CD1c-positive myeloid dendritic cell (primary cell): ENCODE results near the gene IBA57.
A peak's percentile ranks its signal among the peaks of the same experiment; 100 is the strongest.
"Not testable (repeated sequence)": the region's sequence is repeated elsewhere in the genome, so short reads cannot be mapped to it uniquely, and the experiment has no call there.

Experiments used
- DNase-seq: peaks from one replicate; pipeline ENCODE4 v3.0.0-alpha.2; 2016; ENCODE audit errors: extremely low spot score

IBA57 gene

GRCh38 chr1:228172591-228173527 lies 7.3 kb downstream of the IBA57 start:
- no peak for DNase-seq

- not testable (repeated sequence) for DNase-seq
Measured at GRCh38 chr1:228173528-228174481, 8.2 kb downstream of the IBA57 start.

DNA sequence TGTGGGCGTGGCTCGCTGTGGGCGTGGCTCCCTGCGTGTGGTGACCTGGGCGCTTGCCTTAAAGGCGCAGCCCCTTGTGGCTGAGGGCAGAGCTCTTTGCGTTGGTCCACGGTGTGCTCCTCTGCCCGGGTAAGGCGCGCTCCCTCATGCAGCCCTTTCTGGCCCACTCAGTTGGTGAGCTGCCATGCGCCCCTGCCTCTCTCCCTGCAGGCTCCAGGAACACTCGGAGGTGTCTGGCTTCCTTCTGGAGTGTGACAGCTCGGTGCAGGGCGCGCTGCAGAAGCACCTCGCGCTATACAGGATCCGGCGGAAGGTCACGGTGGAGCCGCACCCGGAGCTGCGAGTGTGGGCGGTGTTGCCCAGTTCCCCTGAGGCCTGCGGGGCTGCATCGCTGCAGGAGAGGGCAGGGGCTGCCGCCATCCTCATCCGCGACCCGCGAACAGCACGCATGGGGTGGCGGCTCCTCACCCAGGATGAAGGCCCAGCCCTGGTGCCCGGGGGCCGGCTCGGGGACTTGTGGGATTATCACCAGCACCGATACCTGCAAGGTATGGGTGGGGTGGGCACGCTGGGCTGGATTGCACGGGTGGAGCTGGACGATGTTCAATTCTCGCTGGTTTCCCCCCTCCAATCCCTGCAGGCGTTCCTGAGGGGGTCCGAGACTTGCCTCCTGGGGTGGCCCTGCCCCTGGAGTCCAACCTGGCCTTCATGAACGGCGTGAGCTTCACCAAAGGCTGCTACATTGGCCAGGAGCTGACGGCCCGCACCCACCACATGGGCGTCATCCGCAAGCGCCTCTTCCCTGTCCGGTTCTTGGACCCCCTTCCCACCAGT lies 9.1 kb downstream of the IBA57 start:
- no peak for DNase-seq

DNA sequence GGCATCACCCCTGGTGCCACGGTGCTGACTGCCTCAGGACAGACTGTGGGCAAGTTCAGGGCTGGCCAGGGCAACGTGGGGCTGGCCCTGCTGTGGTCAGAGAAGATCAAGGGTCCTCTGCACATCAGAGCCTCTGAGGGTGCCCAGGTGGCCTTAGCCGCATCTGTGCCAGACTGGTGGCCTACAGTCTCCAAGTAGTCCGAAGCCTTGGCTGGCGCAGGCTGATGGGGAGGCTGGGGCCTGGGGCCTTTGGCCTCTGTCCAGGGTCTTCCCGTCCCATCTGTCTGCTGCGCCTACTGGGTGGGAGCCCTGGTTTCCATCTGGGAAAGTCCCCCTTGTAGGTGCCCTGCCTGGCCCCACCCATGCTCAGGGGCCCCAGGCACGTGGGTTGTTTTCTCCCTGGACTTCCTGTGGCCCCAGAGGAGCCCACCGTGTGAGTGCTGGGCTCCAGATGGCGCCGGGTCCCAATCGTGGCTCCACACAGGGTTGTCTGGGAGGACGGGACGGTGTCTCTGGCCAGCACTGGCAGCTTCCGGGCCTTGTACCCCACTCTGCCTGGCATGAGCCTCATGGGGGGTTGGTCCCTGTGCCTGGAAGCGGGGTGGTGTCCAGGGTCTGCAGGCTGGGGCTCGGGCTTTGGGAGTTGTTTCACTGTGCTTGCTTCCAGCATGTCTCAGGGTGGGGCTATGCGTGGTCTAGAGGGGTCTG lies 9.9 kb downstream of the IBA57 start:
- DNase-seq: no peak

DNA sequence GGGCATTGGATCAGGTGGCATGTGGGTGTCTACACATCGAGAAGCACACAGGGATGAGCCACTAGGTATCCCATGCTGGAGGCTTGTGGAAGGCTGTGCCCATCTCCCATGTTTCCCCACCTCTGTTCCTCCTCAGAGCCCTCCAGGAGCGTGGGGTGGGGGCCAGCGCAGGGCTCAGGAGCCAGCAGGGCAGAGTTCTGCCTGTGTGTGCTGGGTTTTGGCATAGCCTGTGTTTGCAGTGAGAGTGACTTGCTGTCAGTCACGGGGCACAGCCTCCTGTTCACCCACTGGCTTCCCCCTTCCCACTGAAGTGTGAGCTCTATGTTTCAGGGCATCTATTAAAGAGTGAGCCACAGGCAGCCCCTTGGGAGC lies 10.4 kb downstream of the IBA57 start:
- no peak for DNase-seq

DNA sequence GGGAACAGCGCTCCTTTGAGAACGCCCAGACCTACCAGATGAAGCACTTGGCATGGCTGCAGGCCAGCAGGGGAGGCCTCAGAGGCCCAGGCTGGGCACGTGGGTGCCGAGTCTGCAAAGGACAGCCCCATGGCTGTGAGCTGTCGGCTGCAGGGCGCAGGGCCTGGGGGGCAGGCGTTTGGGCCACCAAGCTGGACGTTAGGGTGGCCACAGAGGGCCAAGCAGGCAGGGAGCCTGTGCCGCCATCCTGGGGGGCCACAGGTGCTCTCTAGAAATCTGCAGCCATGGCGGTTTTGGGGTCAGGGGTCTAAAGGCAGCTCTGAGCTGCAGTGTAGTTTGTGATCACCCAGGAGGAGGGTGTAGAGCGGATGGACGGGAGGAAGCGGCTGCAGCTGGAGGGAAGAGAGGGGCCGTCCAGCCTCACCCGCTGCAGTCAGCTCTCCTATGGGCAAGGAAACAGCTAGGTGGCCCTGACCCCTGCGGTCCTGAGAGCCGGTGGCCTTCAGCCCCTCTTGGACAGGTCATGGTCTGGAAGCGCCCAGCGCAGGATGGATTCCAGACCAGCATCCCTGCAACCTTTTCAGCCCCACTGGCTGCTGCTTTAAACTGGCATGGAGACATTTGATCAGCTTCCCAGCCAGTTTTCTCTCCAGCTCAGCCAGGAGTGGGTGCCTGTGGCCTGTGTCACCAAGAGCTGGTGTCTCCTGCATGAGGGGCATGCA lies 11.0 kb downstream of the IBA57 start:
- no peak for DNase-seq

DNA sequence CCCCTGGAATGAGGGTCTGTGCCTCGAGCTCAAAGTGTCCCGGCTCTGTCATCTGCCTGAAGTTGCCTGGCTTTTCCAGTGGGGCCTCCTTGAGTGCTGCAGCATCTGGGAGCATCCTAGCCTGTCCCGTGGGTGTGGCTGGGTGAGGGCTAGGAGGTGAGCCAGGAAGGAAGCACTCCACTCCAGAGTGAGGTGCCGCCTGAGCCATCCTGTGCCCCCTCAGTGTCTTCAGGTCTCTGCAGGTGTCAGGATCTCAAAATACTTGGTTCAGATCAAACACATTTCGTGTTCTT lies 11.5 kb downstream of the IBA57 start:
- no peak for DNase-seq

DNA sequence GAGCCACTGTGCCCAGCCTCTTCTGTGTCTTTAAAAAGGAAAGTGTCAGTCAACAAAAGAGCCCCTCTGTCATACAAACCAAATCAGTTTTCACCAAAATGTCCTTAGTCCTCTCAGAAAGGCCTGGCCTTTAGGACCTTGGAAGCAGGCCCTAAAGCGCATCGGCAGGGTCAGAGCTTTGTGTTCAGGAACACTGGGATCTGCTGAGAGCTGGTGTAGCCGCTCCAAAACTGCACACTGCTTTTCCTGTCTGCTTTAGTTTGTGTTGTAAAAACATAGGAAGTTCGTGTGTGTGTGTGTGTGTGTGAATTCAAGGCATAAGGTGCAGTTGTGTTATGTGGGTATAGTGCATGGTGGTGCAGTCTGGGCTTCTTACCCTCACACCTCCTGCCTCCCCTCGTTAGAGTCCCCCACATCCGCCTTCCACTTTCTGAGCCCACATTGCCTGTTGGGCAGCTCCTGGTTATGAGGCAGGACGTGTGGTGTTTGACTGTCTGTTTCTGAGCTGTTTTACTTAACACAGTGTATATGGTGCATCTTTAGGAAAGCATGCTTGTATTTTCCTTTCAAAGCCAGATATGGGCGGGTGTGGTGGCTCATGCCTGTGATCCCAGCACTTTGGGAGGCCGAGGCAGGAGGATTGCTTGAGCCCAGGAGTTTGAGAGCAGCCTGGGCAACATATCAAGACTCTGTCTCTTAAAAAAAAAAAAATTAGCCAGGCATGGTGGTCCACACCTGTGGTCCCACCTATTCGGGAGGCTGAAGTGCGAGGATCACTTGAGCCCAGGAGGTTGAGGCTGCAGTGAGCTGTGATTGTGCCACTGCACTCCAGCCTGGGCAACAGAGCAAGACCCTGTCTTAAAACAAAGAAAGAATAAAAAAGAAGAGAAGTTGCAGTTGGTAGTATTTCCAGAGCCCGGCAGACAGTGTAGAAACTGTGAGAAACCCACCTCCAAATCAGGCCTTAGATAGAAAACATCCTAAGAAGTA lies 12.4 kb downstream of the IBA57 start:
- DNase-seq: no peak

- DNase-seq: no peak
Measured at GRCh38 chr1:228178737-228179684, 13.4 kb downstream of the IBA57 start.

- DNase-seq: no peak
Measured at GRCh38 chr1:228180271-228180958, 14.8 kb downstream of the IBA57 start.

- DNase-seq: no peak
Measured at GRCh38 chr1:228180959-228181644, 15.5 kb downstream of the IBA57 start.

DNA sequence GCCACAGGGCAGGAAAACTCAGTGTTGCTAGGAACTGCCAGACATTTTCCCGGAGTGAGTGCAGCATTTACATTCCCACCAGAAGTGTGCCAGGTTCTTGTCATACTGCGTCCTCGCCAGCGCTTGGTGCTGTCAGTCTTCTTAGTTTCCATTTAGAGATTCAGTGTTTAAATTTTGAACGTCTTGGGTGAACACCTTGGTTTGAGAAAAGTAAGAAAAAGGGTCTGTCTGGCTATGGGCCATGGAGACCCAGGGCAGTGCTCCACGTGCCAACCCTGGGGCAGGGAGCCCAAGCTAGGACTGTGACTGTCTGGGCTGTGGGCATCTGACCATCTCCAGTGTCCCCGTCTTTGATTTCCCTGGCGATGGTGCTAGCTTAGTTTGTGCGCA lies 16.0 kb downstream of the IBA57 start:
- no peak for DNase-seq

- no peak for DNase-seq
Measured at GRCh38 chr1:228182296-228183030, 16.9 kb downstream of the IBA57 start.

DNA sequence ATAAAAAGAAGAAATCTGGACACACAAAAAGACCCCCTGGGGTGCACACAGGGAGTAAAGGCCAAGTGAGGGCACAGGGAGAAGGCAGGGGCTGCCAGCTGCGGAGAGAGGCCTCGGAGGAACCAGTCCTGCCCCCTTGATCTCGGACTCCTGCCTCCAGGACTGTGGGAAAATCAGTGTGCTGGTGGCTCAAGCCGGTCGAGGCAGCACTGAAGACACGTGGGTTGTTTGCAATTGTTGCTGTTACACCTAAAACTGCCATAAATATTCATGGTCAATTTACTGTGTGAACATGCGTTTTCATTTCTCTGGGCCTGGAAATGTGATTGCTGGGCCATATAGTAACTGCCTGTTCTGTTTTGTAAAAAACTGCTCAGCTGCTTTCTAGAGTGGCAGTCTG lies 18.5 kb downstream of the IBA57 start:
- DNase-seq: no peak

GRCh38 chr1:228185641-228185965 lies 20.0 kb downstream of the IBA57 start:
- peak; percentile 7 for DNase-seq

DNA sequence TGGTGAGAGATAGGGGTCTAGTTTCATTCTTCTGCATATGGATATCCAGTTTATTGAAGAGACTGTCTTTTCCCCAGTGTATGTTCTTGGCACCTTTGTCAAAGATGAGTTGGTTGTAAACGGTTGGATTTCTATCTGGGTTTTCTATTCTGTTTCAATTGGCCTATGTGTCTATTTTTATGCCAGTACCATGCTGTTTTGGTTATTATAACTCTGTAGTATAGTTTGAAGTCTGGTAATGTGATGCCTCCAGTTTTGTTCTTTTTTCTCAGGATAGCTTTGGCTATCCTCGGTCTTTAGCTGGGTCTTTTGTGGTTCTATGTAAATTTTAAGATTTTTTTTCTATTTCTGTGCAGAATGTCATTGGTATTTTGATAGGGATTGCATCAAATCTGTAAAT lies 22.6 kb downstream of the IBA57 start:
- not testable (repeated sequence) for DNase-seq
